Upper lobe of left lung (tissue), 6 donors: ENCODE measurements around the gene PFDN1. TPM values are rescaled to one million over a fixed set of nuclear protein-coding genes. Genes with fewer than 3 reads are reported as not detected.
A peak's percentile ranks its signal among the peaks of the same experiment; 100 is the strongest.
"Not testable (repeated sequence)": the region's sequence is repeated elsewhere in the genome, so short reads cannot be mapped to it uniquely, and the experiment has no call there.

Experiments used
- ATAC-seq, 2 donors: fragments of 200-7000 bp; cut with Tn5 transposase; one replicate each; pipeline ENCODE4 v1.9.1; 2022; ENCODE audit warnings: mild to moderate bottlenecking in 2 of 2, moderate library complexity in 2 of 2; ENCODE audit not compliant: low FRiP score in 2 of 2
- DNase-seq, 2 donors: peaks; one replicate each; pipeline ENCODE4 v3.0.0-alpha.2; 2019 to 2020
- H3K27ac ChIP-seq, 4 donors: fragments of 200-600 bp; sonication (generic); one replicate each; pipeline ENCODE4 v1.5.1; 2016 to 2019
- H3K27me3 ChIP-seq, 4 donors: fragments of 200-600 bp; sonication (generic); one replicate each; pipeline ENCODE4 v1.5.1; 2017 to 2019
- H3K36me3 ChIP-seq, 4 donors: fragments of 200-600 bp; sonication (generic); one replicate each; pipeline ENCODE4 v1.5.1; 2016 to 2019
- H3K4me1 ChIP-seq, 4 donors: fragments of 200-600 bp; sonication (generic); one replicate each; pipeline ENCODE4 v1.5.1; 2018 to 2019
- H3K4me3 ChIP-seq, 4 donors: fragments of 200-600 bp; sonication (generic); one replicate each; pipeline ENCODE4 v1.5.1; 2017 to 2019; ENCODE audit warnings: mild to moderate bottlenecking in 2 of 4, moderate library complexity in 1 of 4
- H3K9me3 ChIP-seq, 4 donors: fragments of 200-600 bp; sonication (generic); one replicate each; pipeline ENCODE4 v1.5.1; 2018 to 2019
- EP300 ChIP-seq, 4 donors: sonication (generic); formaldehyde crosslinking; IDR thresholded peaks; one replicate each; pipeline ENCODE4 v1.5.1; 2017; ENCODE audit warnings: antibody characterized with exemption in 4 of 4, control low read depth in 2 of 4
- POLR2A ChIP-seq, 4 donors: fragments of 450-650 bp; IDR thresholded peaks; one replicate each; pipeline ENCODE4 v1.5.1; 2016 to 2017; ENCODE audit warnings: antibody characterized with exemption in 4 of 4, mild to moderate bottlenecking in 2 of 4
- POLR2AphosphoS5 ChIP-seq, 2 donors: sonication (generic); formaldehyde crosslinking; IDR thresholded peaks; one replicate each; pipeline ENCODE4 v1.5.1; 2017; ENCODE audit warnings: antibody characterized with exemption in 2 of 2
- WGBS, 2 donors: methylation state at CpG; one replicate each; pipeline ENCODE4 v1.1.5; 2017 to 2018; 5-methylcytosine and 5-hydroxymethylcytosine counted together
- total RNA-seq, 6 donors: library from RNA; depleted of rRNA in 4 of 6; stranded (reverse); fragments of >200 nt in 4 of 6; gene quantifications; one replicate each; pipeline versions ENCODE4 v1.1.0 to v1.2.1, GENCODE V29; 2016 to 2021
- TF ChIP-seq, protein P1 (sequence below), 6 experiments: fragments of 450-650 bp in 4 of 6; fragments of 200-600 bp in 2 of 6; sonication (generic) in 2 of 6; IDR thresholded peaks; one replicate each; pipeline ENCODE4 v1.5.1; 2016 to 2019; ENCODE audit warnings: antibody characterized with exemption in 6 of 6
- donor health status: DM: no; HTN: no; CAD: no; lungs with moderate emphysema.
- donor health status: DM: no; HTN: yes; CAD: no; lungs with severe emphysema.

PFDN1 gene
- total RNA-seq, 6 donors from 2014 or later: 44.7 to 128 (median 87.7) TPM

GRCh38 chr5:140347360-140347759 lies 44.5 kb upstream of the PFDN1 start:
- H3K4me3 ChIP-seq: peak overlapping the region in 1 of 4 donors; percentile 92
- no peak for ATAC-seq

GRCh38 chr5:140346348-140347221 lies 43.7 kb upstream of the PFDN1 start, which contains the start of gene HBEGF:
HBEGF (minus strand) TSS chr5:140346603; CDS start chr5:140346328, 275 bp downstream.
- Histone ChIP-seq H3K27me3 (no peaks in the 10 kb centered on the region), H3K4me3 (peak within 1 kb of the TSS; percentile 76 to 96 (median 88)), H3K9me3 (no peaks in the 10 kb centered on the region), H3K27ac (peak within 1 kb of the TSS; percentile 86 to 90 (median 88)), H3K36me3 (peaks cover 0 to 10% (median 0%) of the 10 kb centered on the region in 4 donors), H3K4me1 (peaks cover 49 to 56% (median 51%) of the 10 kb centered on the region in 4 donors)
- DNase-seq (peak; percentile 87 to 98), ATAC-seq (peak; percentile 89 to 93)
- TF ChIP-seq POLR2AphosphoS5 (IDR thresholded peaks at IDR 0.05) (peak; percentile 89 to 97), POLR2A (IDR thresholded peaks at IDR 0.05) (peak in 3 of 4 donors; percentile 87 to 94 (median 91)), EP300 (IDR thresholded peaks at IDR 0.05) (peak in 1 of 4 donors; percentile 21)
- TF ChIP-seq, protein P1, sequence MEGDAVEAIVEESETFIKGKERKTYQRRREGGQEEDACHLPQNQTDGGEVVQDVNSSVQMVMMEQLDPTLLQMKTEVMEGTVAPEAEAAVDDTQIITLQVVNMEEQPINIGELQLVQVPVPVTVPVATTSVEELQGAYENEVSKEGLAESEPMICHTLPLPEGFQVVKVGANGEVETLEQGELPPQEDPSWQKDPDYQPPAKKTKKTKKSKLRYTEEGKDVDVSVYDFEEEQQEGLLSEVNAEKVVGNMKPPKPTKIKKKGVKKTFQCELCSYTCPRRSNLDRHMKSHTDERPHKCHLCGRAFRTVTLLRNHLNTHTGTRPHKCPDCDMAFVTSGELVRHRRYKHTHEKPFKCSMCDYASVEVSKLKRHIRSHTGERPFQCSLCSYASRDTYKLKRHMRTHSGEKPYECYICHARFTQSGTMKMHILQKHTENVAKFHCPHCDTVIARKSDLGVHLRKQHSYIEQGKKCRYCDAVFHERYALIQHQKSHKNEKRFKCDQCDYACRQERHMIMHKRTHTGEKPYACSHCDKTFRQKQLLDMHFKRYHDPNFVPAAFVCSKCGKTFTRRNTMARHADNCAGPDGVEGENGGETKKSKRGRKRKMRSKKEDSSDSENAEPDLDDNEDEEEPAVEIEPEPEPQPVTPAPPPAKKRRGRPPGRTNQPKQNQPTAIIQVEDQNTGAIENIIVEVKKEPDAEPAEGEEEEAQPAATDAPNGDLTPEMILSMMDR (IDR thresholded peaks at IDR 0.05): peak; percentile 35 to 78 (median 68)
- 2% methylated on average over 12 to 45 of the region's 72 CpGs for WGBS, 2 donors

More at GRCh38 chr5:140347360-140347759, 44.5 kb upstream of the PFDN1 start:
- Histone ChIP-seq H3K27ac (peak overlapping the region in 3 of 4 donors; percentile 86 to 90 (median 87)), H3K4me1 (peaks cover 41 to 52% (median 45%) of the 10 kb centered on the region in 4 donors), H3K36me3 (peaks cover 0 to 4% (median 0%) of the 10 kb centered on the region in 4 donors), H3K27me3 (no peaks in the 10 kb centered on the region), H3K9me3 (no peaks in the 10 kb centered on the region)
- no peak for TF ChIP-seq POLR2A (IDR thresholded peaks at IDR 0.05)
- TF ChIP-seq, protein P1 (IDR thresholded peaks at IDR 0.05): no peak
- no peak for TF ChIP-seq POLR2AphosphoS5 (IDR thresholded peaks at IDR 0.05)
- TF ChIP-seq EP300 (IDR thresholded peaks at IDR 0.05): no peak
- WGBS, 2 donors: 35 to 61% methylated on average over 2 of the region's 2 CpGs
- DNase-seq: no peak

DNA sequence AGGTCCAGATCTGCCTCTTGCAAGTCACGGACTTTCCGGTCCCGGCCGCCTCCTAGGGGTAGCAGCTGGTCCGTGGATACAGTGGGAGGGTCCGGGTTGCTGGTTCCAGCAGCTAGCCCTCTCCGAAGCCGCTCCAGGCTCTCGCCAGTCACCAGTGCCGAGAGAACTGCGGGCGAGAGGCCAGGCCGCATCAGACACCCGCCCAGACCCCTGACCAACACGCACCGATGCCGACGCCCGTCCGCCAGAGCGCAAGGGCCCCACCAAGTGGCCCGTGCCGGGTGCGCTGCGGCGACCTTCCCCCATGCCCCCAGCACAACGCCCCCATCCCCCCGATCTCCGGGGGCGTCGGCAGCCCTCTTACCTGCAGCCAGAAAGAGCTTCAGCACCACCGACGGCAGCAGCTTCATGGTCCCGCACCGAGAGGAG lies 43.0 kb upstream of the PFDN1 start:
- Histone ChIP-seq H3K27ac (peak overlapping the region; percentile 86 to 90 (median 88)), H3K27me3 (no peaks in the 10 kb centered on the region), H3K4me3 (peak overlapping the region; percentile 76 to 96 (median 88)), H3K36me3 (peaks cover 0 to 16% (median 1%) of the 10 kb centered on the region in 4 donors), H3K9me3 (no peaks in the 10 kb centered on the region), H3K4me1 (peaks cover 51 to 56% (median 54%) of the 10 kb centered on the region in 4 donors)
- peak; percentile 58 to 67 for ATAC-seq
- WGBS, 2 donors: 4% methylated on average over 13 of the region's 35 CpGs; no CpG with 5 or more reads in 1 of the 2 donors
- peak; percentile 68 to 92 for DNase-seq
- TF ChIP-seq, protein P1 (IDR thresholded peaks at IDR 0.05): peak in 5 of 6 experiments; percentile 20 to 58 (median 42)
- TF ChIP-seq EP300 (IDR thresholded peaks at IDR 0.05): no peak
- no peak for TF ChIP-seq POLR2AphosphoS5 (IDR thresholded peaks at IDR 0.05)
- TF ChIP-seq POLR2A (IDR thresholded peaks at IDR 0.05): no peak

DNA sequence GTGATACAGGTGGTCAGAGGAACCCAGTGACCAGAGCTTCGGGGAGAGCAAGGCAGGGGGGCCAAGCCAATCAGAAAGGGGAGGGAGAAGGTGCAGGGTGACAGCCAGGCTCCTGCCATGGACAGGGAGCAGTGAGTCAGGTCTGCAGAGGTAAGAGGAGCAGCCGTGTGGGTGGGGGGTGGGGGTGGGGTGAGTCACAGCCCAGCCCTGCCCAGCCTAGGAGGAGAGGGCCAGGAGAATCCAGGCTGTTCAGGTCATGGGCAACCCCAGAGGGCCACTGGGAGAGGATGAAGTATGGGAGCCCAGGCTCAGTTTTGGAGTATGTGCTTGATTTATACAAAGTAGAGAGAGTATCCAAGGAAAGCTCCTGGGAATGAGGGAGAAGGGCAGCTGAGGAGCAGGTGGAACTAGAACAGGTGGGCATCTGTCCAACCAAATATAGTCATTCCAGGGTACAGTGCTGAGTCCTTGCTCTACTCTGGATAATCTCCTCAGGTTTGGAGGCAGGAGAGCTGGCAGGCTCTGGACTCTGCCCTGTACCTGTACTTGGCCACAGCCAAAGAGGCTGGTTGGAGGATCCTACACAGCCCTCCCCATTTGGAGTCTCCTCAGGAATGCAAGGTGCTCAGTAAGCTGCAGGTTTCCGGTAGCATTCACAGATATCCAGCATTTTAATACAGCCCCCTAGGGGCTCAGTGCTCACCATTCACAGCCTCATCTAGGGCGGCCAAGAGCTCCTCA lies 42.0 kb upstream of the PFDN1 start:
- Histone ChIP-seq H3K9me3 (no peaks in the 10 kb centered on the region), H3K27me3 (no peaks in the 10 kb centered on the region), H3K27ac (peak overlapping the region; percentile 86 to 90 (median 88)), H3K4me1 (peaks cover 54 to 62% (median 57%) of the 10 kb centered on the region in 4 donors), H3K4me3 (peak overlapping the region; percentile 76 to 96 (median 88)), H3K36me3 (peaks cover 0 to 22% (median 1%) of the 10 kb centered on the region in 4 donors)
- ATAC-seq (peak in 1 of 2 donors; percentile 21), DNase-seq (no peak)
- TF ChIP-seq EP300 (IDR thresholded peaks at IDR 0.05): no peak
- TF ChIP-seq, protein P1 (IDR thresholded peaks at IDR 0.05): no peak
- TF ChIP-seq POLR2AphosphoS5 (IDR thresholded peaks at IDR 0.05): no peak
- no peak for TF ChIP-seq POLR2A (IDR thresholded peaks at IDR 0.05)
- WGBS, 2 donors: 61 to 100% methylated on average over 2 to 4 of the region's 4 CpGs

GRCh38 chr5:140343849-140344248 lies 40.9 kb upstream of the PFDN1 start:
- H3K9me3 ChIP-seq, H3K27me3 ChIP-seq, DNase-seq, ATAC-seq: not testable (repeated sequence)
- Histone ChIP-seq H3K27ac (peak overlapping the region in 2 of 4 donors; percentile 36 to 74), H3K36me3 (peaks cover 0 to 25% (median 1%) of the 10 kb centered on the region in 4 donors), H3K4me3 (peak overlapping the region in 1 of 4 donors; percentile 96), H3K4me1 (peaks cover 54 to 70% (median 61%) of the 10 kb centered on the region in 4 donors)
- WGBS, 2 donors: 88 to 94% methylated on average over 8 of the region's 8 CpGs
